ENCODE measurements around the gene HERC6. TPM values are rescaled to one million over a fixed set of nuclear protein-coding genes. Genes with fewer than 3 reads are reported as not detected.

HERC6 gene
- total and polyA plus RNA-seq, 9 of the 15 experiments (the other 6 are each of a cell fraction or from before 2014, with no cell fraction given): 0.01 to 0.68 (median 0.15) TPM

DNA sequence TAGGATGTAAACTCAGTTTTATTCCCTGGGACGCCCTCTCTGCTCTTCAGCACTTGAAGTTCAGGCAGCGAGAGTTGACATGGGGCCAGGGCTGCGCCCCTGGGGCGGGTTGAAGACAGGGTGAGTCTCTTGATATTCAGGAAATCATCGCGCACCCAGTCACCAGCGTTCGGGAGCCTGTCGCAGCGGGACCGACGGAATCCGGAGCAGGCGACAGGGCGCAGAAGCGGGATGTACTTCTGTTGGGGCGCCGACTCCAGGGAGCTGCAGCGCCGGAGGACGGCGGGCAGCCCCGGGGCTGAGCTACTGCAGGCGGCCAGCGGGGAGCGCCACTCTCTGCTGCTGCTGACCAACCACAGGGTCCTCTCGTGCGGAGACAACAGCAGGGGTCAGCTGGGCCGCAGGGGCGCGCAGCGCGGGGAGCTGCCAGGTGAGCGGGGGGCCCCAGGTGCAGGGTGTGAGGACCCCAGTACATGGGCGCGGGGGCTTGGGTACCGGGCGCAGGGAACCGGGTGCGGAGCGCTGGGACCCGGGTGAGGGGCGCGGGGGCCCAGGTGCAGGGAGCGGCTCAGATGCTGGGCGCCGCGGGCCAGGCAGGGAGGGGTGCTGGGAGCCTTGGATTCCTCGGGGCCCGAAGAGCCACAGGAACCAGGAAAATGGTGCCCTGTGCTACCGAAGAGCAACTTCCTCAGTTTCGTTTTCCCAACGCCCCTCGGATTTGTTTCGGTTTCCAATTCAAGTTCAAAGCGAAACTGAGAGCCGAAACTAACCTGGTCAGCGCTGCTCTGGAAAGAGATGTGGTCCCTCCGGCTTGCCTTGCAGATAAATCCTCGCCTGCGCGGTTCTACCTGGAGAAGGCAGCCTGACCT is at the start of gene HERC6 (continued):
- TF ChIP-seq EZH2 (IDR thresholded peaks at IDR 0.05; ENCODE audit: borderline replicate concordance, low read depth, low read length): no peak
- no peak for TF ChIP-seq BCL6 (CRISPR knock-in tag; IDR thresholded peaks at IDR 0.05)
- no peak for TF ChIP-seq JUN (IDR thresholded peaks at IDR 0.05; ENCODE audit: borderline replicate concordance, low read depth, low read length)
- no peak for TF ChIP-seq JUN (CRISPR knock-in tag; IDR thresholded peaks at IDR 0.05; ENCODE audit: borderline replicate concordance)

DNA sequence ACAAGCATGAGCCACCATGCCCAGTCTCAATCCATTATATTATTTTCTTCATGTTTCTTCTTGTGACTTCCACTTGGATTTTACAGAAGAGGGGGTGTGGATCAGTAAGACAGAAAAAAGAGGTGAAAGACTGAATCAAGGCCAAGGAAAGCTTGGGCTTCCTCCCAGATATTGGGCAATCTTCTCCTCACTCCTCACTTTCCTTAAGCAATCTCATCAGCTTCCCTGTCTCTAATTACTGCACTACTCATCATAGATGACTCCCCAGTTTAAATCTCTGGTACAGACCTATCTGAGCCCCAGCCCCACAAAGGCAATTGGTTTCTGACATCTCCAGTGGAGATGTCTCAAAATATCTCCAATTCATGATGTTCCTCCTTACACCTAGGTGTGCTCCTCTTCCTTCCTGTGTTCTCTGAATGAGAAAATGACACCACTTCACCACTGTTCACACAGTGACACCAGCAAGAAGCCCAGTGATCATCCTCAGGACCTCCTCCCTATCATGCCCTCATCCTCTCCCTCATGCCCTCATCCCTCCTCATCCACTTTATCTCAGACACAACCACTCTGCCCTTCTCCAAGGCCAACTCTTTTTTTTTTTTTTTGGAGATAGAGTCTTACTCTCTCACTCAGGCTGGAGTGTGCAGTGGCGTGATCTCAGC is 44.8 kb upstream of the HERC6 start:
- FAIRE-seq (no peak), DNase-seq (ENCODE audit: extremely low read depth in 1 of 4, low spot score in 3 of 4) (no peak), ATAC-seq (no peak)
- in situ Hi-C loops (cut with MboI) (no loop called here), intact Hi-C loops (cut with micrococcal nuclease) (no loop called here)
- Histone ChIP-seq H3K9me1 (ENCODE audit: control insufficient read depth, insufficient read depth, low read length) (no peaks in the 10 kb centered on the region), H3K4me1 (replicated peaks in 1 of 2; ENCODE audit: control insufficient read depth in 2 of 2, insufficient read depth in 2 of 2, low read length in 2 of 2) (no peaks in the 10 kb centered on the region), H3K9ac (ENCODE audit: insufficient read depth in 1 of 2, low read depth in 2 of 2, low read length in 2 of 2) (no peak overlapping the region), H3K4me2 (ENCODE audit: insufficient read depth, low read length) (no peak overlapping the region), H3K4me3 (no peak overlapping the region), H3K9me3 (replicated peaks; ENCODE audit: control insufficient read depth, insufficient read depth, low read depth, low read length) (no peaks in the 10 kb centered on the region), H2AFZ (ENCODE audit: low read depth, low read length) (no peak overlapping the region), H3K79me2 (ENCODE audit: control insufficient read depth, insufficient read depth, low read length) (no peaks in the 10 kb centered on the region), H3K27me3 (ENCODE audit: control insufficient read depth in 2 of 2, insufficient read depth in 2 of 2, low read length in 2 of 2) (no peaks in the 10 kb centered on the region), H3K27ac (ENCODE audit: extremely low read depth, low read depth, low read length) (no peak overlapping the region), H3K36me3 (ENCODE audit: control insufficient read depth, insufficient read depth, low read length) (no peaks in the 10 kb centered on the region), H4K20me1 (replicated peaks; ENCODE audit: control insufficient read depth, insufficient read depth, low read length) (no peaks in the 10 kb centered on the region)
- CTCF ChIA-PET (ENCODE audit: low intra/inter-chr PET ratio): no interaction called here
- no TSS peak for BruUV-seq (replicated peaks)
- POLR2A ChIA-PET: no interaction called here
- TF ChIP-seq CEBPG (CRISPR knock-in tag; IDR thresholded peaks at IDR 0.05) (no peak), CEBPG (tag; conservative IDR thresholded peaks at IDR 0.05 in 1 of 2, IDR thresholded peaks at IDR 0.05 in 1 of 2) (0 out of 4 replicates have a peak, but pooled peaks of 1 of the 2 experiments have one; percentile 13), ZNF717 (CRISPR knock-in tag; IDR thresholded peaks at IDR 0.05) (no peak), STAG1 (CRISPR knock-in tag; IDR thresholded peaks at IDR 0.05; ENCODE audit: borderline replicate concordance) (no peak)
- 0% methylated on average over 1 of the region's 1 CpG for WGBS (ENCODE audit: insufficient coverage, low coverage, missing lambda C conversion rate)
